CD4-positive, alpha-beta T cell (primary cell): ENCODE measurements around the gene ZBTB7C. TPM values are rescaled to one million over a fixed set of nuclear protein-coding genes. Genes with fewer than 3 reads are reported as not detected.
A peak's percentile ranks its signal among the peaks of the same experiment; 100 is the strongest.

Source experiments
- ATAC-seq: fragments of 200-7000 bp; cut with Tn5 transposase; one replicate; pipeline ENCODE4 v1.10.0; 2022; ENCODE audit warnings: mild to moderate bottlenecking; ENCODE audit not compliant: poor library complexity
- CTCF ChIA-PET: fragments of 350-600 bp; sonication (Branson Sonifier 250); formaldehyde crosslinking; loops from one replicate; lab custom pipeline; 2021; ENCODE audit warnings: antibody characterized with exemption, inconsistent platforms; lab: Charles Lee
- POLR2A ChIA-PET: fragments of 350-600 bp; sonication (Branson Sonifier 250); formaldehyde crosslinking; loops from one replicate; lab custom pipeline; 2021; ENCODE audit warnings: antibody characterized with exemption, inconsistent platforms; lab: Charles Lee
- DNase-seq, 14 experiments: peaks; one replicate each; pipeline ENCODE4 v3.0.0-alpha.2; 2013 to 2020; ENCODE audit warnings: mixed read lengths in 2 of 14
- H3K27ac ChIP-seq, 2 donors: one replicate each; pipeline versions ENCODE4 v1.5.1 to v1.7.0; 2013; ENCODE audit warnings: low read length in 2 of 2, low read depth in 1 of 2, mild to moderate bottlenecking in 1 of 2
- H3K27me3 ChIP-seq, 2 experiments: 1 replicate in 1 of 2; 2 replicates in 1 of 2; pipeline versions ENCODE4 v1.6.1 to v1.7.0; 2013; ENCODE audit warnings: low read length in 2 of 2, control low read depth in 1 of 2, mild to moderate bottlenecking in 1 of 2, moderate library complexity in 1 of 2; ENCODE audit not compliant: insufficient read depth in 2 of 2, control insufficient read depth in 1 of 2
- H3K36me3 ChIP-seq: one replicate; pipeline ENCODE4 v1.6.1; 2013; ENCODE audit warnings: low read length, control low read depth; ENCODE audit not compliant: insufficient read depth
- H3K4me1 ChIP-seq: one replicate; pipeline ENCODE4 v1.6.1; 2013; ENCODE audit warnings: low read length, control low read depth; ENCODE audit not compliant: insufficient read depth
- H3K4me3 ChIP-seq: one replicate; pipeline ENCODE4 v1.5.1; 2013; ENCODE audit warnings: mild to moderate bottlenecking, low read length, moderate library complexity
- H3K9me3 ChIP-seq, 2 experiments: 1 replicate in 1 of 2; 2 replicates in 1 of 2; pipeline versions ENCODE4 v1.6.1 to v1.7.0; 2013; ENCODE audit warnings: low read length in 2 of 2, mild to moderate bottlenecking in 2 of 2, control low read depth in 1 of 2, moderate library complexity in 1 of 2; ENCODE audit not compliant: control insufficient read depth in 1 of 2, insufficient read depth in 1 of 2
- H3K27ac Mint-ChIP-seq: one replicate; pipeline ENCODE4 v1.8.0; 2020; ENCODE audit warnings: mixed read lengths
- H3K27me3 Mint-ChIP-seq: one replicate; pipeline ENCODE4 v1.8.0; 2021; ENCODE audit warnings: mixed read lengths
- H3K36me3 Mint-ChIP-seq: one replicate; pipeline ENCODE4 v1.8.0; 2021; ENCODE audit warnings: low read depth, mixed read lengths
- H3K4me1 Mint-ChIP-seq: one replicate; pipeline ENCODE4 v1.8.0; 2021; ENCODE audit warnings: low read depth, mixed read lengths
- H3K4me3 Mint-ChIP-seq: one replicate; pipeline ENCODE4 v1.8.0; 2020; ENCODE audit warnings: mild to moderate bottlenecking, mixed read lengths
- H3K9me3 Mint-ChIP-seq: one replicate; pipeline ENCODE4 v1.8.0; 2020; ENCODE audit warnings: mixed read lengths
- intact Hi-C, 2 experiments: fragments of 100-400 bp; cut with DNase I in 1 of 2; cut with micrococcal nuclease in 1 of 2; formaldehyde crosslinking; loops; one replicate each; pipeline versions ENCODE4 v1.15.1 to v1.9.0; 2023 to 2025; cut with DNase I, micrococcal nuclease
- polyA plus RNA-seq, 2 donors: library from polyadenylated mRNA; unstranded; fragments of 120-200 nt; gene quantifications; one replicate each; pipeline ENCODE4 v1.2.1, GENCODE V29; 2013
- total RNA-seq, 174 experiments: library from RNA in 2 of 174; stranded (reverse) in 2 of 174; gene quantifications; one replicate each; pipeline ENCODE4 v1.2.3 and lab custom pipeline; 2021 to 2026
- TF ChIP-seq, protein P1 (sequence below): fragments of 200-600 bp; IDR thresholded peaks from one replicate; pipeline ENCODE4 v1.8.0; 2022; ENCODE audit warnings: antibody characterized with exemption, mild to moderate bottlenecking

ZBTB7C gene
- total RNA-seq: not detected
- 0.01 TPM for polyA plus RNA-seq (2013, experiment 1 of 2)
- 0.11 TPM for polyA plus RNA-seq (2013, experiment 2 of 2)
- 0 to 0.33 (median 0) reads per million in 172 experiments for total RNA-seq (lab: John Stamatoyannopoulos, UW)

DNA sequence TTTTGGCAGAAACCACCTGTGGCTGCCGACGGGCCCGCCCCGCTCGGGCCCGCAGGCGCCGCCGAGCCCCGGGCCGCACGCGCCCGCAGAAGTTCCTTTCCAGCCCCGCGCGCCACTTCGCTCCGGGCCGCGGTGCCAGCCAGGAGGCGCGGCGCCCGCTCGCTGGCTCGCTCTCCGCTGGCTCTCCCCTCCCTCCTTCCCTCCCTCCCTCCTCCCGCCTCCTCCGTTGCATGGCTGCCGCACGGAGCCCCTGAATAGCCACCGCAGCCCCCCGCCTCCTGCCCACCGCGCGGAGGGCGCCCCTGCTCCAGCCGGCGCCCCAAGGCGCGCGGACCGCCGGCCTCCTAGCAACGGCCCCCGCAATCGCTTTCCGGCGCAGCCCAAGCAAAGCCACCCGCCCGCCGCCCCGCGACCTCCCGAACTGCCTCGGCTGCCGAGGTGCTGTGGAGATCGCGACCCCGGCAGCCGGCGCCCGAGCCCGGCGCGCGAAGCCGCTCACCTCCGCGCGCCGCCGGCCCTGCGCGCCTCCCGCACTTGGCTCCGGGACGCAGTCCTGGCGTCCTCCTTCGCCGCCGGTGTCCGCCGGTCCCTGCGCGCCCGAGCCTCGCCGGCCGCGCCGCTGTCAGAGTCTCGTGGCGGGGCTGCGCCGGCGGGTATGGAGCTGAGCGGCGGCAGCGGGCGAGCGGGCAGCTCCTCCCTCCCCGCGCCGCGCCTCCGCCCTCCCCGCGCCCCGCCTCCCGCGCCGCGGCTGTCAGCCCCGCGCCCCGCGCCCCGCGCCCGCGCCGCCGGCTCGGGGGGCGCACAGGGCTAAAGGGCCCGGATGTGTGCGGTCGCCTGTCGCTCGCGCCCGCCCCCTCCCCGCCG, at the start of gene ZBTB7C:
Gene ZBTB7C, minus strand, starts transcription at position 657 of the 864 bp plus-strand sequence.
- Mint-ChIP-seq H3K27me3 (peaks cover 78% of the 10 kb centered on the region), H3K9me3 (no peaks in the 10 kb centered on the region), H3K4me3 (peak within 1 kb of the TSS; percentile 78), H3K4me1 (peaks cover 9% of the 10 kb centered on the region), H3K36me3 (no peaks in the 10 kb centered on the region), H3K27ac (no peak within 1 kb of the TSS)
- no peak within 1 kb of the TSS for H3K27ac ChIP-seq
- intact Hi-C loops: no loop called here
- TF ChIP-seq, protein P1, sequence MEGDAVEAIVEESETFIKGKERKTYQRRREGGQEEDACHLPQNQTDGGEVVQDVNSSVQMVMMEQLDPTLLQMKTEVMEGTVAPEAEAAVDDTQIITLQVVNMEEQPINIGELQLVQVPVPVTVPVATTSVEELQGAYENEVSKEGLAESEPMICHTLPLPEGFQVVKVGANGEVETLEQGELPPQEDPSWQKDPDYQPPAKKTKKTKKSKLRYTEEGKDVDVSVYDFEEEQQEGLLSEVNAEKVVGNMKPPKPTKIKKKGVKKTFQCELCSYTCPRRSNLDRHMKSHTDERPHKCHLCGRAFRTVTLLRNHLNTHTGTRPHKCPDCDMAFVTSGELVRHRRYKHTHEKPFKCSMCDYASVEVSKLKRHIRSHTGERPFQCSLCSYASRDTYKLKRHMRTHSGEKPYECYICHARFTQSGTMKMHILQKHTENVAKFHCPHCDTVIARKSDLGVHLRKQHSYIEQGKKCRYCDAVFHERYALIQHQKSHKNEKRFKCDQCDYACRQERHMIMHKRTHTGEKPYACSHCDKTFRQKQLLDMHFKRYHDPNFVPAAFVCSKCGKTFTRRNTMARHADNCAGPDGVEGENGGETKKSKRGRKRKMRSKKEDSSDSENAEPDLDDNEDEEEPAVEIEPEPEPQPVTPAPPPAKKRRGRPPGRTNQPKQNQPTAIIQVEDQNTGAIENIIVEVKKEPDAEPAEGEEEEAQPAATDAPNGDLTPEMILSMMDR: no peak
- peaks cover 18% of the 10 kb centered on the region for H3K4me1 ChIP-seq
- peak within 1 kb of the TSS; percentile 55 for H3K4me3 ChIP-seq
- peak; percentile 47 for ATAC-seq
- CTCF ChIA-PET: no interaction called here
- peak in 3 of 14 experiments; percentile 13 to 53 (median 46) for DNase-seq
- H3K27me3 ChIP-seq: peaks cover 50 to 83% of the 10 kb centered on the region in 2 experiments
- POLR2A ChIA-PET: no interaction called here
- no peaks in the 10 kb centered on the region for H3K36me3 ChIP-seq
- peaks cover 0 to 19% of the 10 kb centered on the region in 2 experiments for H3K9me3 ChIP-seq

DNA sequence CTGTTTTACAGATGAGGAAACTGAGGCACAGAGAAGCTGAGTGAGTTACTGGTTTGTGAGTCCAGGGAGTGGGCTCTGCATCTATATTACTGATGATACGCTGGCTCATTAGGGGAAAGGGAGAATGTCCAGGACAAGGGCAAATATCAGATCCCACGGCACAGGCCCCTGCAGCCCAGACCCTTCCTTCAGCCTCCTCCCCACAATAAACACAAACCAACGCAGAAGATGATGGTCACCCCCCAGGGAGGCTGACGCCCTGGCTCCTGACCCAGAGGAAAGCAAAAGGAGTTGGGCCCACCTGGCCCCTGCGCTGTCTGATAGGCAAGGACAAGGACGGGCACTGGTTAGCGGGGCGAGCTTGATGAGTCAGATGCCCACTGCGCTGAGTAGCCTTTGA, 47.7 kb upstream of the ZBTB7C start:
- intact Hi-C loops: no loop called here
- DNase-seq: no peak
- peaks cover 84% of the 10 kb centered on the region for H3K27me3 Mint-ChIP-seq
- ChIA-PET CTCF (interaction anchor here (0.6 kb wide), 1 partner anchor 10 kb away, joined by 4 read pairs; no protein-coding TSS in a partner anchor), POLR2A (interaction anchor here (0.6 to 0.8 kb wide), 2 partner anchors 15 to 67 kb away, joined by 3 read pairs; no protein-coding TSS in a partner anchor)
- no peak for ATAC-seq
- no peak overlapping the region for H3K4me3 Mint-ChIP-seq
- Histone ChIP-seq H3K9me3 (no peaks in the 10 kb centered on the region), H3K27me3 (peaks cover 30 to 37% of the 10 kb centered on the region in 2 experiments), H3K4me1 (peaks cover 37% of the 10 kb centered on the region), H3K27ac (no peak overlapping the region), H3K36me3 (no peaks in the 10 kb centered on the region), H3K4me3 (no peak overlapping the region)
- peaks cover 36% of the 10 kb centered on the region for H3K4me1 Mint-ChIP-seq
- H3K9me3 Mint-ChIP-seq: no peaks in the 10 kb centered on the region
- no peak overlapping the region for H3K27ac Mint-ChIP-seq
- TF ChIP-seq, protein P1: no peak
- no peaks in the 10 kb centered on the region for H3K36me3 Mint-ChIP-seq

DNA sequence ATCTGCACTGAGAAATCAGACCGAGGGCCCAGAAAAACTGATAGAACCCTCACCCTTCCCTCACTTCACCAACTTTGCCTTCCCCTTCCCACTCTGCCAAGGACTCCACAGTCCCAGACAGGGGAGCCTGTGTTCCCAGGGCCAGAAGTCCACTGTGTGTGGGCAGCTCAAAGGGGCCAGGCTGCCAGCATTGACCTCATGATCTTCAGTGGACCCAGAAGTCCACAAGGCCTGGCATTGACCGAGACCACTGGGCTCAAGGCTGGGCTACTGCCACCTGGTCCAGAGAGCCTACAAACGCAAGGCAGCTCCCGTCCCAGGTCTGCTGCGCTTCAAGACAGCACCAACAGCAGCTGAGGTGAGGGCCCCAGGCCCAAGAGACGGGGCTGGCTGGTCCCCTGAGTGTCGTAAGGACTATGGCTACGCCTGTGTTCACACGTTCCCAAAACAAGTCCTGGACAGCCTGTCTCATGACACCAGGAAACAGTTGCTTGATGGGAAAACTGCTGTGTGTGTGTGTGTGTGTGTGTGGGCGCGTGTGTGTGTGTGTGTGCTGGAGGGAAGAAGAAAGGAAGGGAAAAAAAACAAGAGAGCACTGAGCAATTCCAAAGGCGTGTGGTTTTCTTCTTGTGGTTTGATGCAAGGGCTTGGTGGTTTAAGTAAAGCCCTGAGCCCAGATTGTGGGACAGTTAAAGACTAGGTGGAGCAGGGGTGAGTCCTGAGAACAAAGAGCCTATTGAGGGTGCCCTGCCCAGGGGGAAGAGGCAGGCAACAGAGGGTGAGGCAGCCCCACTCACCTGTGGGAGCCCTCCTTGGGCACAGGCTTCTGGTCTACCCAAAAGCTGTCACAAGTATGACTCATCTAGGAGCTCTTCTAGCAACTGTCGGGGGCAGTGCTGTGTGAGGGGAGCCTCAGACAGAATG, 46.6 kb upstream of the ZBTB7C start:
- Mint-ChIP-seq H3K27ac (peak overlapping the region; percentile 48), H3K9me3 (no peaks in the 10 kb centered on the region), H3K4me3 (peak overlapping the region; percentile 73), H3K27me3 (peaks cover 80% of the 10 kb centered on the region), H3K36me3 (no peaks in the 10 kb centered on the region), H3K4me1 (peaks cover 36% of the 10 kb centered on the region)
- H3K9me3 ChIP-seq: no peaks in the 10 kb centered on the region
- intact Hi-C loops: no loop called here
- peaks cover 30 to 37% of the 10 kb centered on the region in 2 experiments for H3K27me3 ChIP-seq
- ChIA-PET CTCF (interaction anchor here (0.6 kb wide), 1 partner anchor 9 kb away, joined by 4 read pairs; no protein-coding TSS in a partner anchor), POLR2A (interaction anchor here (0.6 to 0.8 kb wide), 2 partner anchors 14 to 68 kb away, joined by 3 read pairs; no protein-coding TSS in a partner anchor)
- H3K27ac ChIP-seq: no peak overlapping the region
- TF ChIP-seq, protein P1: no peak
- no peak overlapping the region for H3K4me3 ChIP-seq
- peaks cover 37% of the 10 kb centered on the region for H3K4me1 ChIP-seq
- peak; percentile 87 for ATAC-seq
- no peaks in the 10 kb centered on the region for H3K36me3 ChIP-seq
- DNase-seq: peak; percentile 26 to 76 (median 46)
